GM19372 (cell line): ENCODE measurements around the gene CCSAP.
"Not testable (repeated sequence)": the region's sequence is repeated elsewhere in the genome, so short reads cannot be mapped to it uniquely, and the experiment has no call there.

Experiments used
- ATAC-seq: cut with Tn5 transposase; IDR thresholded peaks from one replicate; pipeline ENCODE4 v1.9.1; 2021; ENCODE audit warnings: mild to moderate bottlenecking, low read depth, moderate library complexity; ENCODE audit not compliant: unreplicated experiment

CCSAP gene

GRCh38 chr1:229342656-229343569, at the start of gene CCSAP:
CCSAP (minus strand) TSS chr1:229343047; CDS start chr1:229342465, 582 bp downstream.
- peak; percentile 35 for ATAC-seq

DNA sequence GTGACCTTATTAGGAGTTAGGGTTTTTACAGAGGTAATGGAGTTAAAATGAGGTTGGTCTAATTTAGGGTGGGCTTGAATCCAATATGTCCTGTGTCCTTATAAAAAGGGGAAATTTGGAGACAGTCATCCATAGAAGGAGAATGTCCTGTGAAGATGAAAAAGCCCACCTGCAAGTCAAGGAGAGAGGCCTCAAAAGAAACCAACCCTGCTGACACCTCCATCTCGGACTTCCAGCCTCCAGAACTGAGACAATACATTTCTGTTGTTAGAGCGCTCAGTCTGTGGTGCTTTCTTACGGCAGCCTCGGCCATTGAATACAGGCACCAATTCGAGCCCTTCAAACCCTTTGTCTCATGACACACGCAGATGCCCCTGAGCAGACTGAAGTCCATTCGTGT, 47.3 kb upstream of the CCSAP start:
- no peak for ATAC-seq

- no peak for ATAC-seq
Observed at GRCh38 chr1:229388897-229389580, 46.2 kb upstream of the CCSAP start.

DNA sequence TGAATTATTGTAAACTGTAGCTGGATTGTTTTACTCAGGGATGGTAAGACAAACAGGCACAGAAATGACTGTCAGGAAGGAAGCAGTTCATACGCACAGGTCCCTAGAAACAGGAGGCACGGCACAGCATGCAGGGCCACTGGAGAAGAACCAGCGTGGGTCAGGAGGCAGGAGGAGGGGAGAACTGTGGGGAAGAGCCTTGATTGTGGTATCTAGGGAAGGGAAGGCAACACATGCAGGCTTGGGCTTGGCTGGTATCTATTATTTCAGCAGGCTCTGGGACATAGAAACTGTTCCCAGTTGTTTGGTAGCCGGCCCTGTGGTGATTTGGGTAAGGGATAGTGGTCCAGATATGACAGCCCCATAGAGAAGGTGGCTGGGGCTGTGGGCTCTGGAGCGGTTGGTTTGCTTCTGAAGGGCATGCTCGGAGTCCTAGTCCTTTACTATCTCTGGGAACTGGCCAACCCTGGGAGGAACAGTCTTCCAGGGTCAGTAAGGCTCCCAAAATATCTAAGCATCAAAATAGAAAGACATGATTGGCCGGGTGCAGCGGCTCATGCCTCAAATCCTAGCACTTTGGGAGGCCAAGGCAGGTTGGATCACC, 43.1 kb upstream of the CCSAP start:
- ATAC-seq: no peak

- no peak for ATAC-seq
Observed at GRCh38 chr1:229384822-229385221, 42.0 kb upstream of the CCSAP start.

DNA sequence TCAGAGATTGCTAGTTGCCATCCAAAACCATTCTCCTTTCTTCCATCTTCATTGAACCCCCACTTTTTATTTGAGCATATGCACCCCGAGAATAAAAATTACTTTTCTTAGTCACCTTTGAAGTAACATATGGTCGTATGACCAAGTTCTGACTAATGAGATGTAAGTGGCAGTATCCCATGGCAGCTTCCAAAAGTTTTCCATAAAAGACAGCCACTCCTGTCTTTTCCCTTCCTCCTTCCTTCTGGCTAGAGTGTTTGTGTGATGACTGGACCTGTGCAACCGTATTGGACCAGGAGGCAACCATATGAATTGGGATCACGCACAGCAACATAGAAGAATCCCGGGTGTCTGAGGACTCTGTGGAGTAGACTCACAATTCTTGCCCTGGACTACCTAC, 41.1 kb upstream of the CCSAP start:
- ATAC-seq: no peak

- ATAC-seq: no peak
Observed at GRCh38 chr1:229383188-229383587, 40.3 kb upstream of the CCSAP start.

DNA sequence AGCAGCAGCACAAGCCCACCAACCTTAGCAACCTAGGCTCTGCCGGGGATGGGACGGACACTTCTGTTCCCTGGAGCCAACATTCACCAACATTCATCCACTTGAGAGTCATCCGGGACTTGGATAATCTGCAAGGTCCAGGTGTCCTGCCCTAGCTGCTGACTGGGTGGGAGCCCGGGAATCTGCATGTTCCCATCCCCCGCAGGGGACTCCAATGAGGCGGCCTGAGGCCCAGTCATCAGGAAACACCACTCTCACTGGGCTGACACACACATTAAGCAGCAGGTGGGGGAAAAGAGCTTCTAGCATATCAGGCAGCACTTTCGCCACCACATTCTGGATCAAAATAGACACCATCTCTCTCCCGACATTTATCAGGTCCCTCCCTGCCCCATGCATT, 38.4 kb upstream of the CCSAP start:
- ATAC-seq: no peak

DNA sequence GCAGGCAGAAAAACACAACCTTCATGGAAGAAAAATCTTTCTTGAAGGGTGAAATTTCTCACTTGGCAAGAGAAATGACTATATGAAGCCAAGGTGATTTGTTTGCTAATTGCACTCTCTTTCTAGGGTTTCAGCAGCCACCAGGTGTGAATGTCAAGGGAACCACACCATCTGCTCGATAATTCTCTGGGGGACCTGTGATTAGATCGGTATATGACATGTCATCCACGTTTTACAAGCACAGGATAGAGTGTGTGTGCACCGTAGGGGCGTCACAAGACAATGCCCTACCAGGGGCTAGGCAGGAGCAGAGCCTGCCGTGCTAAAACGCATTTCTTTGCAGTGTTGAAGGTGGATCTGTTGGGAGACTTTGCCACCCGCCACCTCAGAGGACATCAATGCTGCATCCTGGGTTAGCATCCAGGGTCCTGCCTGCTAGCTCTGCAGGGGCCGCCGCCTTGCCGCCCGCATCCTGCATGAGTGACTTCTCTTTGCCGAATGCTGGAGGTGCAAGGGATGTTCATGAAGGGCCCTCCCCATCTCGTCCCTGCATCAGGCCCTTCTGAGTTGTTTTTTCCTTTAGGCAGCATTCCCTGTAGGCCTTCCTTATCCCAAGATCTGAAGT, 37.8 kb upstream of the CCSAP start:
- no peak for ATAC-seq

- ATAC-seq: no peak
Observed at GRCh38 chr1:229379846-229380245, 37.0 kb upstream of the CCSAP start.

DNA sequence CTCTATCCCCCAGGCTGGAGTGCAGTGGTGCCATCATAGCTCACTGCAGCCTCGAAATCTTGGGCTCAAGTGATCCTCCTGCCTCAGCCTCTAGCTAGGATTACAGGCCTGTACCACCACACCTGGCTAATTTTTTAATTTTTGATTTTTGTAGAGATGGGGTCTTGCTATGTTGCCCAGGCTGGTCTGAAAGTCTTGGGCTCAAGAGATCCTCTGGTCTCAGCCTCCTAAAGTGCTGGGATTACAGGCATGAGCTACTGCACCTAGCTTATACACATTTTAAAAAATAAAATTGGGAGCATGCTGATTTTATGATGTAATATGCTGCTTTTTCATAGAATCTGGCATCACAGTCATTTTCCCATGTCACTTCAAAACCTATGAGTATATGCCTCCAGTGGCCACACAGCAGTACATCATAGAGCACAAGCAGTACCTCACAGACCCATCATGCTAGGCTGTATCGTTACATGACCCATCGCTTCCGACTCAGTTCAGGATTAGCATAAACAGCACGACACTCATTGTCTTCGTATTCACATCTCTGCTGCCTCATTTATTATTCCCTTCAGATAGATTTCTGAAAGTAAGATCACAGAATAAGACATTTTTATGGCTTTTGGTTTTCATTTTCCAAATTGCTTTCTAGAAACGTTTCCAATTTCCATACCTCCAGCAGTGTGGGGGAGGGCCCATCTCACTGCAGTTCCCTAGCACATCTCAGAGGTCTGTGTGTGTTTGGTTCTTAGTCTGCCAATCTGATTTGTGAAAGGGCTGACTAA, 35.9 kb upstream of the CCSAP start:
- ATAC-seq: no peak

GRCh38 chr1:229378035-229378434, 35.2 kb upstream of the CCSAP start:
- ATAC-seq: not testable (repeated sequence)

GRCh38 chr1:229377429-229377828, 34.6 kb upstream of the CCSAP start:
- ATAC-seq: no peak

DNA sequence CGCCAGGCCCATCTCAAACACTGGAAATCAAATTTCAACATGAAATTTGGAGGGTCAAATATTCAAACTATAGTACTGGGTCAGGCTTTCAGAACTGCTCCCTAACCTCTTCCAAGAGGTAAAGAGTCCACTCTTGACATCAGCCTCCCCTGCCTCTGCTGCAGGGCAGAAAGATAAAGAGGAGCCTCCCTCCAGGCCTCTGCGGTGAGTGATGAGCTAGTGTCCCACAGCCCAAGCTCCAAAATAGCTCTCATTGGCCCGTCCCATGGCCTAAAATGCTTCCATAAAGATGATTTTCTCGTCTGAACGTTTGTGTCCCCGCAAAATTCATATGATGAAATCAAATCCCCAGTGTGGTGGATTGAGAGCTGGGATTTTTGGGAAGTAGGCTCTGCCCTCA, 33.7 kb upstream of the CCSAP start:
- ATAC-seq: no peak

DNA sequence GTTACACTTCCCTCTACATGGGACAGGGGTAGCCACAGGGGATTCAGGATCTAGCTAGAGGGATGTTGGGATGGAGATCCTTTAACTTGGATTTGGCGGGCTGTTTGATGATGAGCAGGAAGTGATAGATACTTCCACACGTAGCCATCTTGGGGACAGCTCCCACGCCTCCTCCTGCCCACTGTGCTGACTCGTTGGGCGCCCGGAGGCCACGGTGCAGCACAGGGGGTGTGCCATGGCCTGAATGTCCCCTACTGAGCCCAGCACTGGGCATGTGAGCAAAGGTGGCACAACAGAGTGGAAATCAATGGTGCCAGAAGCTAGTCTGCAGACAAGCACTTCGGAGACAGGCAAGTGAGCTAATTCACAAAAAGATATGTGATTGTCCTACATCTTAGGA, 31.6 kb upstream of the CCSAP start:
- no peak for ATAC-seq

- no peak for ATAC-seq
Observed at GRCh38 chr1:229373395-229373794, 30.5 kb upstream of the CCSAP start.

DNA sequence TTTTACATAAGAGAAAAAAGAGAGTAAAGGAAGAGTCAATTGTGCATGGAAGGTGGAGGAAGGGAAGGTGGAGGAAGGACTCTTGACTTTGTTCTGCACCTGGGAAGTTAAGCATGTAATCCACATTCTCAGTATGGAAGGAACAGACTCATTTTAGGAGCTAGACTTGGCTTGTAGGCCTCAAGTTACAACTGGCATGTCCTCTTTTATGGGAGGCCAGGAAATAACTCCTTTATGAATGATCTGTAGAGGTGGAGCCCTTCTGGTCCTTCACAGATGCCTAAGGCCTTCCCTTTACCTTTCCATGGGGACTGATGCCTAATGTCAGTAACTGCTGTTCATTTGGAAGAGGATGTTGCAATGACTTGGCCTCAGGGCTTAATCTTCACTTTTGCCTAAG, 29.4 kb upstream of the CCSAP start:
- ATAC-seq: no peak

DNA sequence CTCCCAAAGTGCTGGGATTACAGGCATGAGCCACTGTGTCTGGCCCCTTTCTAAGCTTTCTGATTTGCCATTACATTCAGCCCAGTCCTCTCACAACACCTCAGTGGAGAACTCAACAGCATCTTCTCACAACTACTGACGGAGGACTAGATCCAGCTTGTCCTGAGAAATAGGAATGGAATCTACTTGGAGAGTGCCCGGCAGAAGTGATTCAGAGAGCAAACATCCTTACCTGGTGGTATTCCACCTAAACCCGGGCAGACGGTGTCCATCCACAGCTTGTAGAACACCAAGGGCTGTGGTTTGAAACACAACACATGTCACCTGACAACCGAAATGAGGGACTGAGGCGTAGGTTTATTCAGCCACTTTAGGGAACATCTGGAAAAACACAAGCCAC, 28.8 kb upstream of the CCSAP start:
- ATAC-seq: no peak

GRCh38 chr1:229370601-229371021, 27.8 kb upstream of the CCSAP start:
- no peak for ATAC-seq

- ATAC-seq: peak; percentile 66
Observed at GRCh38 chr1:229368347-229368746, 25.5 kb upstream of the CCSAP start.
